Measurements from ENCODE around the gene UNK.
"Not testable (repeated sequence)": the region's sequence is repeated elsewhere in the genome, so short reads cannot be mapped to it uniquely, and the experiment has no call there.

Gene UNK

GRCh38 chr17:75849279-75849646 is 64.7 kb downstream of the UNK start:
- DNase-seq (ENCODE audit: low read depth in 2 of 2), result no peak

GRCh38 chr17:75849724-75850123 is 65.1 kb downstream of the UNK start:
- DNase-seq (ENCODE audit: low read depth in 2 of 2), result no peak

- DNase-seq (ENCODE audit: low read depth in 2 of 2), result no peak
Measured at GRCh38 chr17:75850928-75851692, 66.5 kb downstream of the UNK start.

- not testable (repeated sequence) for DNase-seq (ENCODE audit: low read depth in 2 of 2)
Measured at GRCh38 chr17:75851693-75851991, 67.0 kb downstream of the UNK start.

- DNase-seq (ENCODE audit: low read depth in 2 of 2), result no peak
Measured at GRCh38 chr17:75853433-75853832, 68.8 kb downstream of the UNK start.

- no peak for DNase-seq (ENCODE audit: low read depth in 2 of 2)
Measured at GRCh38 chr17:75854101-75854748, 69.6 kb downstream of the UNK start.

GRCh38 chr17:75854881-75855309 is 70.3 kb downstream of the UNK start:
- no peak for DNase-seq (ENCODE audit: low read depth in 2 of 2)

- peak; percentile 84 to 95 for DNase-seq (ENCODE audit: low read depth in 2 of 2)
Measured at GRCh38 chr17:75855310-75856061, 70.9 kb downstream of the UNK start, which contains the start of gene WBP2. Gene WBP2 (minus strand): TSS chr17:75855335. CDS start chr17:75855297, 38 bp downstream.

- DNase-seq (ENCODE audit: low read depth in 2 of 2), result no peak
Measured at GRCh38 chr17:75856062-75856756, 71.6 kb downstream of the UNK start.

- not testable (repeated sequence) for DNase-seq (ENCODE audit: low read depth in 2 of 2)
Measured at GRCh38 chr17:75859358-75859757, 74.8 kb downstream of the UNK start.

GRCh38 chr17:75861927-75862317 is 77.3 kb downstream of the UNK start:
- no peak for DNase-seq (ENCODE audit: low read depth in 2 of 2)

- DNase-seq (ENCODE audit: low read depth in 2 of 2), result no peak
Measured at GRCh38 chr17:75864448-75864871, 79.9 kb downstream of the UNK start.

GRCh38 chr17:75864887-75865286 is 80.3 kb downstream of the UNK start:
- DNase-seq (ENCODE audit: low read depth in 2 of 2), result not testable (repeated sequence)

- DNase-seq (ENCODE audit: low read depth in 2 of 2), result not testable (repeated sequence)
Measured at GRCh38 chr17:75865404-75866188, 81.0 kb downstream of the UNK start.

GRCh38 chr17:75868730-75869281 is 84.2 kb downstream of the UNK start:
- not testable (repeated sequence) for DNase-seq (ENCODE audit: low read depth in 2 of 2)

GRCh38 chr17:75869282-75870141 is 84.9 kb downstream of the UNK start:
- no peak for DNase-seq (ENCODE audit: low read depth in 2 of 2)

GRCh38 chr17:75870228-75870627 is 85.6 kb downstream of the UNK start:
- DNase-seq (ENCODE audit: low read depth in 2 of 2), result not testable (repeated sequence)

GRCh38 chr17:75872434-75873351 is 88.1 kb downstream of the UNK start:
- DNase-seq (ENCODE audit: low read depth in 2 of 2), result no peak
